Activated naive CD4-positive, alpha-beta T cell (primary cell): ENCODE data around the gene AKAP12.
"Not testable (repeated sequence)": the region's sequence is repeated elsewhere in the genome, so short reads cannot be mapped to it uniquely, and the experiment has no call there.

ENCODE experiments used
- DNase-seq, 4 experiments: peaks; one replicate each; lab custom pipeline; 2025; lab: John Stamatoyannopoulos, UW

AKAP12 gene

GRCh38 chr6:151349651-151350270 lies 110.0 kb downstream of the AKAP12 start:
- no peak for DNase-seq

- no peak for DNase-seq
These were observed 110.8 kb downstream of the AKAP12 start for GRCh38 chr6:151350442-151351145.

GRCh38 chr6:151351146-151351700 lies 111.5 kb downstream of the AKAP12 start:
- no peak for DNase-seq

- DNase-seq = no peak
These were observed 112.0 kb downstream of the AKAP12 start for GRCh38 chr6:151351731-151352130.

GRCh38 chr6:151352410-151353396 lies 112.9 kb downstream of the AKAP12 start:
- DNase-seq = no peak

GRCh38 chr6:151353795-151354194 lies 114.0 kb downstream of the AKAP12 start:
- DNase-seq = no peak

- not testable (repeated sequence) for DNase-seq
These were observed 117.2 kb downstream of the AKAP12 start for GRCh38 chr6:151356983-151357382.

- DNase-seq = no peak
These were observed 118.1 kb downstream of the AKAP12 start for GRCh38 chr6:151357758-151358436.

GRCh38 chr6:151358475-151358874 lies 118.7 kb downstream of the AKAP12 start:
- no peak for DNase-seq

- no peak for DNase-seq
These were observed 119.7 kb downstream of the AKAP12 start for GRCh38 chr6:151359486-151359885.

GRCh38 chr6:151365233-151365632 lies 125.5 kb downstream of the AKAP12 start:
- DNase-seq = no peak

- DNase-seq = no peak
These were observed 130.8 kb downstream of the AKAP12 start for GRCh38 chr6:151370509-151371078.

- no peak for DNase-seq
These were observed 132.4 kb downstream of the AKAP12 start for GRCh38 chr6:151372164-151372563.

- DNase-seq = no peak
These were observed 134.4 kb downstream of the AKAP12 start for GRCh38 chr6:151374036-151374683.

- DNase-seq = no peak
These were observed 136.1 kb downstream of the AKAP12 start for GRCh38 chr6:151375833-151376232.

GRCh38 chr6:151376440-151376839 lies 136.7 kb downstream of the AKAP12 start:
- DNase-seq = no peak

- no peak for DNase-seq
These were observed 137.3 kb downstream of the AKAP12 start for GRCh38 chr6:151377095-151377494.

GRCh38 chr6:151379933-151380847 lies 140.4 kb downstream of the AKAP12 start:
- no peak for DNase-seq

GRCh38 chr6:151380848-151381205 lies 141.1 kb downstream of the AKAP12 start:
- no peak for DNase-seq

GRCh38 chr6:151381722-151382121 lies 142.0 kb downstream of the AKAP12 start:
- no peak for DNase-seq
